Measurements from ENCODE around the gene NRL. TPM values are rescaled to one million over a fixed set of nuclear protein-coding genes. Genes with fewer than 3 reads are reported as not detected.

NRL gene
- polyA plus RNA-seq, 2 donors: 0.86 to 1.4 TPM

GRCh38 chr14:24129410-24129998, 14.8 kb upstream of the NRL start:
- Histone ChIP-seq H3K27me3 (ENCODE audit: control insufficient read depth in 1 of 2, insufficient read depth in 2 of 2, low read length in 2 of 2) (no peaks in the 10 kb centered on the region), H3K27ac (ENCODE audit: low read depth in 2 of 2, low read length in 1 of 2) (no peak overlapping the region), H3K36me3 (ENCODE audit: control insufficient read depth in 2 of 2, insufficient read depth in 2 of 2, low read length in 1 of 2) (no peaks in the 10 kb centered on the region), H3K4me3 (ENCODE audit: low read depth in 1 of 2, low read length in 2 of 2) (no peak overlapping the region), H3K4me1 (ENCODE audit: control insufficient read depth in 2 of 2, insufficient read depth in 2 of 2, low read length in 1 of 2) (peaks cover 0 to 5% of the 10 kb centered on the region in 2 donors), H3K9me3 (ENCODE audit: control insufficient read depth in 2 of 2, insufficient read depth in 1 of 2, low read depth in 1 of 2, low read length in 1 of 2) (no peaks in the 10 kb centered on the region)
- 90 to 94% methylated on average over 8 of the region's 8 CpGs for WGBS, 2 donors

GRCh38 chr14:24127673-24128072, 12.9 kb upstream of the NRL start:
- 80 to 95% methylated on average over 2 of the region's 2 CpGs for WGBS, 2 donors
- H3K27me3 ChIP-seq (ENCODE audit: control insufficient read depth in 1 of 2, insufficient read depth in 2 of 2, low read length in 2 of 2): no peaks in the 10 kb centered on the region
- H3K4me3 ChIP-seq (ENCODE audit: low read depth in 1 of 2, low read length in 2 of 2): no peak overlapping the region
- H3K4me1 ChIP-seq (ENCODE audit: control insufficient read depth in 2 of 2, insufficient read depth in 2 of 2, low read length in 1 of 2): peaks cover 0 to 5% of the 10 kb centered on the region in 2 donors
- H3K27ac ChIP-seq (ENCODE audit: low read depth in 2 of 2, low read length in 1 of 2): no peak overlapping the region
- no peaks in the 10 kb centered on the region for H3K9me3 ChIP-seq (ENCODE audit: control insufficient read depth in 2 of 2, insufficient read depth in 1 of 2, low read depth in 1 of 2, low read length in 1 of 2)
- H3K36me3 ChIP-seq (ENCODE audit: control insufficient read depth in 2 of 2, insufficient read depth in 2 of 2, low read length in 1 of 2): peaks cover 6 to 10% of the 10 kb centered on the region in 2 donors

GRCh38 chr14:24126939-24127338, 12.2 kb upstream of the NRL start:
- no peaks in the 10 kb centered on the region for H3K27me3 ChIP-seq (ENCODE audit: control insufficient read depth in 1 of 2, insufficient read depth in 2 of 2, low read length in 2 of 2)
- no peak overlapping the region for H3K4me3 ChIP-seq (ENCODE audit: low read depth in 1 of 2, low read length in 2 of 2)
- no peak overlapping the region for H3K27ac ChIP-seq (ENCODE audit: low read depth in 2 of 2, low read length in 1 of 2)
- peaks cover 0 to 5% of the 10 kb centered on the region in 2 donors for H3K4me1 ChIP-seq (ENCODE audit: control insufficient read depth in 2 of 2, insufficient read depth in 2 of 2, low read length in 1 of 2)
- no peaks in the 10 kb centered on the region for H3K9me3 ChIP-seq (ENCODE audit: control insufficient read depth in 2 of 2, insufficient read depth in 1 of 2, low read depth in 1 of 2, low read length in 1 of 2)
- peaks cover 8 to 11% of the 10 kb centered on the region in 2 donors for H3K36me3 ChIP-seq (ENCODE audit: control insufficient read depth in 2 of 2, insufficient read depth in 2 of 2, low read length in 1 of 2)

- Histone ChIP-seq H3K9me3 (ENCODE audit: control insufficient read depth in 2 of 2, insufficient read depth in 1 of 2, low read depth in 1 of 2, low read length in 1 of 2) (no peaks in the 10 kb centered on the region), H3K27me3 (ENCODE audit: control insufficient read depth in 1 of 2, insufficient read depth in 2 of 2, low read length in 2 of 2) (no peaks in the 10 kb centered on the region), H3K27ac (ENCODE audit: low read depth in 2 of 2, low read length in 1 of 2) (no peak overlapping the region), H3K36me3 (ENCODE audit: control insufficient read depth in 2 of 2, insufficient read depth in 2 of 2, low read length in 1 of 2) (peaks cover 14 to 30% of the 10 kb centered on the region in 2 donors), H3K4me1 (ENCODE audit: control insufficient read depth in 2 of 2, insufficient read depth in 2 of 2, low read length in 1 of 2) (no peaks in the 10 kb centered on the region), H3K4me3 (ENCODE audit: low read depth in 1 of 2, low read length in 2 of 2) (no peak overlapping the region)
- WGBS, 2 donors: 83 to 84% methylated on average over 9 of the region's 9 CpGs
Observed at GRCh38 chr14:24123424-24124417, 9.0 kb upstream of the NRL start.

- Histone ChIP-seq H3K4me3 (ENCODE audit: low read depth in 1 of 2, low read length in 2 of 2) (no peak overlapping the region), H3K27me3 (ENCODE audit: control insufficient read depth in 1 of 2, insufficient read depth in 2 of 2, low read length in 2 of 2) (no peaks in the 10 kb centered on the region), H3K36me3 (ENCODE audit: control insufficient read depth in 2 of 2, insufficient read depth in 2 of 2, low read length in 1 of 2) (peaks cover 21 to 34% of the 10 kb centered on the region in 2 donors), H3K27ac (ENCODE audit: low read depth in 2 of 2, low read length in 1 of 2) (no peak overlapping the region), H3K4me1 (ENCODE audit: control insufficient read depth in 2 of 2, insufficient read depth in 2 of 2, low read length in 1 of 2) (no peaks in the 10 kb centered on the region), H3K9me3 (ENCODE audit: control insufficient read depth in 2 of 2, insufficient read depth in 1 of 2, low read depth in 1 of 2, low read length in 1 of 2) (no peaks in the 10 kb centered on the region)
- 90 to 92% methylated on average over 8 of the region's 8 CpGs for WGBS, 2 donors
Observed at GRCh38 chr14:24122898-24123297, 8.1 kb upstream of the NRL start.

- no peaks in the 10 kb centered on the region for H3K4me1 ChIP-seq (ENCODE audit: control insufficient read depth in 2 of 2, insufficient read depth in 2 of 2, low read length in 1 of 2)
- H3K27me3 ChIP-seq (ENCODE audit: control insufficient read depth in 1 of 2, insufficient read depth in 2 of 2, low read length in 2 of 2): no peaks in the 10 kb centered on the region
- no peaks in the 10 kb centered on the region for H3K9me3 ChIP-seq (ENCODE audit: control insufficient read depth in 2 of 2, insufficient read depth in 1 of 2, low read depth in 1 of 2, low read length in 1 of 2)
- no peak overlapping the region for H3K4me3 ChIP-seq (ENCODE audit: low read depth in 1 of 2, low read length in 2 of 2)
- H3K36me3 ChIP-seq (ENCODE audit: control insufficient read depth in 2 of 2, insufficient read depth in 2 of 2, low read length in 1 of 2): peaks cover 23 to 36% of the 10 kb centered on the region in 2 donors
- WGBS, 2 donors: 97 to 98% methylated on average over 4 of the region's 4 CpGs
- no peak overlapping the region for H3K27ac ChIP-seq (ENCODE audit: low read depth in 2 of 2, low read length in 1 of 2)
Observed at GRCh38 chr14:24122416-24122815, 7.7 kb upstream of the NRL start.

- Histone ChIP-seq H3K27me3 (ENCODE audit: control insufficient read depth in 1 of 2, insufficient read depth in 2 of 2, low read length in 2 of 2) (no peaks in the 10 kb centered on the region), H3K4me3 (ENCODE audit: low read depth in 1 of 2, low read length in 2 of 2) (no peak overlapping the region), H3K36me3 (ENCODE audit: control insufficient read depth in 2 of 2, insufficient read depth in 2 of 2, low read length in 1 of 2) (peaks cover 26 to 40% of the 10 kb centered on the region in 2 donors), H3K9me3 (ENCODE audit: control insufficient read depth in 2 of 2, insufficient read depth in 1 of 2, low read depth in 1 of 2, low read length in 1 of 2) (no peaks in the 10 kb centered on the region), H3K4me1 (ENCODE audit: control insufficient read depth in 2 of 2, insufficient read depth in 2 of 2, low read length in 1 of 2) (no peaks in the 10 kb centered on the region), H3K27ac (ENCODE audit: low read depth in 2 of 2, low read length in 1 of 2) (no peak overlapping the region)
- 95 to 97% methylated on average over 8 of the region's 8 CpGs for WGBS, 2 donors
Observed at GRCh38 chr14:24121210-24121609, 6.5 kb upstream of the NRL start.

GRCh38 chr14:24119691-24120090, 4.9 kb upstream of the NRL start:
- H3K36me3 ChIP-seq (ENCODE audit: control insufficient read depth in 2 of 2, insufficient read depth in 2 of 2, low read length in 1 of 2): peaks cover 26 to 40% of the 10 kb centered on the region in 2 donors
- no peak overlapping the region for H3K4me3 ChIP-seq (ENCODE audit: low read depth in 1 of 2, low read length in 2 of 2)
- peaks cover 0 to 2% of the 10 kb centered on the region in 2 donors for H3K4me1 ChIP-seq (ENCODE audit: control insufficient read depth in 2 of 2, insufficient read depth in 2 of 2, low read length in 1 of 2)
- WGBS, 2 donors: 98% methylated on average over 6 of the region's 6 CpGs
- no peaks in the 10 kb centered on the region for H3K9me3 ChIP-seq (ENCODE audit: control insufficient read depth in 2 of 2, insufficient read depth in 1 of 2, low read depth in 1 of 2, low read length in 1 of 2)
- H3K27ac ChIP-seq (ENCODE audit: low read depth in 2 of 2, low read length in 1 of 2): no peak overlapping the region
- no peaks in the 10 kb centered on the region for H3K27me3 ChIP-seq (ENCODE audit: control insufficient read depth in 1 of 2, insufficient read depth in 2 of 2, low read length in 2 of 2)

- Histone ChIP-seq H3K4me3 (ENCODE audit: low read depth in 1 of 2, low read length in 2 of 2) (no peak overlapping the region), H3K27me3 (ENCODE audit: control insufficient read depth in 1 of 2, insufficient read depth in 2 of 2, low read length in 2 of 2) (no peaks in the 10 kb centered on the region), H3K4me1 (ENCODE audit: control insufficient read depth in 2 of 2, insufficient read depth in 2 of 2, low read length in 1 of 2) (peaks cover 0 to 2% of the 10 kb centered on the region in 2 donors), H3K27ac (ENCODE audit: low read depth in 2 of 2, low read length in 1 of 2) (no peak overlapping the region), H3K36me3 (ENCODE audit: control insufficient read depth in 2 of 2, insufficient read depth in 2 of 2, low read length in 1 of 2) (peaks cover 14 to 31% of the 10 kb centered on the region in 2 donors), H3K9me3 (ENCODE audit: control insufficient read depth in 2 of 2, insufficient read depth in 1 of 2, low read depth in 1 of 2, low read length in 1 of 2) (no peaks in the 10 kb centered on the region)
- WGBS, 2 donors: 74 to 88% methylated on average over 6 of the region's 6 CpGs
Observed at GRCh38 chr14:24117179-24117578, 2.4 kb upstream of the NRL start.
